H1 (cell line): ENCODE results near the gene GAB2. TPM values are rescaled to one million over a fixed set of nuclear protein-coding genes. Genes with fewer than 3 reads are reported as not detected.

ENCODE experiments used
- CHD7 ChIP-seq: fragments of 300-600 bp; sonication (generic); IDR thresholded peaks from 2 replicates; pipeline ENCODE4 v1.7.1; 2012; ENCODE audit warnings: low read length, moderate library complexity, mild to moderate bottlenecking, inconsistent platforms; ENCODE audit not compliant: insufficient replicate concordance
- RAD21 ChIP-seq, 2 experiments: IDR thresholded peaks in 1 of 2; conservative IDR thresholded peaks in 1 of 2; 2 replicates each; pipeline ENCODE4 v1.6.1; 2011; ENCODE audit warnings: low read depth in 2 of 2, low read length in 2 of 2, improper control_type of control experiment in 1 of 2, inconsistent platforms in 1 of 2, mild to moderate bottlenecking in 1 of 2, moderate library complexity in 1 of 2
- SP1 ChIP-seq: IDR thresholded peaks from 2 replicates; pipeline ENCODE4 v1.6.1; 2011; ENCODE audit warnings: low read depth, low read length
- polyA plus RNA-seq, 7 experiments: library from polyadenylated mRNA; depleted of rRNA in 3 of 7; stranded (reverse) in 5 of 7; unstranded in 2 of 7; fragments of >200 nt in 5 of 7; fragments of 200-250 nt in 2 of 7; gene quantifications; 1 replicate in 5 of 7; 2 replicates in 1 of 7; 4 replicates in 1 of 7; pipeline versions ENCODE4 v1.2.1 to v1.2.3, GENCODE V29; 2011 to 2013; ENCODE audit warnings: missing spikeins in 2 of 7, mixed read lengths in 2 of 7
- total RNA-seq: library from RNA; stranded (reverse); fragmentation: NEBNext Ultra II Directional; extraction: Animal tissue kit (Norgen Biotek cat#: 25700); gene quantifications from 2 replicates; pipeline ENCODE4 v1.2.1, GENCODE V29; 2021

The GAB2 gene
- total and polyA plus RNA-seq, 2 of the 8 experiments (the other 6 are each of a cell fraction or from before 2014, with no cell fraction given), result 6.3 to 14.0 TPM

- TF ChIP-seq CHD7 (no peak), RAD21 (IDR thresholded peaks at IDR 0.05 in 1 of 2, conservative IDR thresholded peaks at IDR 0.05 in 1 of 2; ENCODE audit: low read depth in 2 of 2, low read length in 2 of 2) (no peak), SP1 (no peak)
These were observed 209.1 kb downstream of the GAB2 start (continued) for GRCh38 chr11:78208257-78209165.
